Neural crest cell (in vitro differentiated cells): Measurements from ENCODE around the gene SLC25A26. TPM values are rescaled to one million over a fixed set of nuclear protein-coding genes. Genes with fewer than 3 reads are reported as not detected.

Experiments
- DNase-seq: peaks from one replicate; pipeline ENCODE4 v3.0.0; 2021; ENCODE audit warnings: low read depth, mixed read lengths, low spot score
- H3K27ac Mint-ChIP-seq: one replicate; pipeline ENCODE4 v1.8.0; 2021; ENCODE audit warnings: mild to moderate bottlenecking, mixed read lengths; ENCODE audit not compliant: unreplicated experiment
- H3K27me3 Mint-ChIP-seq: 2 replicates; pipeline ENCODE4 v1.8.0; 2021; ENCODE audit warnings: low read depth, mild to moderate bottlenecking, mixed read lengths
- H3K36me3 Mint-ChIP-seq: 2 replicates; pipeline ENCODE4 v1.8.0; 2021; ENCODE audit warnings: low read depth, mild to moderate bottlenecking, mixed read lengths
- H3K4me1 Mint-ChIP-seq: 2 replicates; pipeline ENCODE4 v1.8.0; 2021; ENCODE audit warnings: mixed read lengths
- H3K4me3 Mint-ChIP-seq: one replicate; pipeline ENCODE4 v1.8.0; 2021; ENCODE audit warnings: mild to moderate bottlenecking, mixed read lengths
- H3K9me3 Mint-ChIP-seq: 2 replicates; pipeline ENCODE4 v1.8.0; 2021; ENCODE audit warnings: mixed read lengths
- CTCF ChIP-seq: fragments of 200-600 bp; sonication (generic); conservative IDR thresholded peaks from 2 replicates; pipeline ENCODE4 v1.5.0; 2021; ENCODE audit warnings: antibody characterized with exemption, mild to moderate bottlenecking
- total RNA-seq: library from RNA; stranded (reverse); gene quantifications from 2 replicates; pipeline ENCODE4 v1.2.1, GENCODE V29; 2021

SLC25A26 gene
- total RNA-seq, 1 donor from 2014 or later, result 10.1 TPM

DNA sequence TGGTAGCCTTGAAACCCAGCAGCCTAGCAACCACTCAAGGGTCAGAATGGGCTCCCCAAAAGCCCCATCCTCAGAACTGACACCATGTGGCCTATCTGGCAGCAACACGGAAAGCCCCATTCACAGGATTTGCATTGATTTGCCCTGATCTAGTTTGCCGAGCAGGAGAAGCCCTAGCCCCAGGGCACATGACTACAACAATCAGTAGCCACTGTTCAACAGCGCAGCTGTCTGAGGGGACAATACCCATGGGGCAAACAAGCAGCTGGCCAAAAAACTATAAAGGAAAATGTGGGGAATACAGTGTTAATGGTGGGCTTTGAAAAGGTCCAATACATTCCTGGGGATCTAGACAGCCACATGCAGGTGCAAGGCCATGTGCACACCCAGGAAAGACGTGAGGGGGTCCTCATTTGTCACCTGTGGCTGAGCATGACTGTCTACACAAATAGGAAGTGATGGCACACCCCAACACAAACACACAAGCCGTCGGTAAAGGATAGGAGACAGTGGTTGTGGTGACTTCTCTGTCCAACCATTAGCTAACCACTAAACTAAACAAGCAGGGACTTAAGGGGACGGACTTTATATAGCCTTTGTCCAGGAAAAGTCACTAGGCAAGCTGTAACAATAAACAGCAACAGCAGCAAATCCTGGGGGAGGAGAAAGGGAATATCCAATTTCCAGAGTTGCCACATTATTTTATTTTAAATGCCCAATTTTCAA, 166.3 kb downstream of the SLC25A26 start:
- peak; percentile 31 for DNase-seq
- Mint-ChIP-seq H3K4me1 (peaks cover 40% of the 10 kb centered on the region), H3K9me3 (peaks cover 4% of the 10 kb centered on the region), H3K27ac (no peak overlapping the region), H3K27me3 (peaks cover 8% of the 10 kb centered on the region), H3K4me3 (peak overlapping the region; percentile 38), H3K36me3 (peaks cover 65% of the 10 kb centered on the region)
- TF ChIP-seq CTCF, result no peak

GRCh38 chr3:66390013-66390412, 169.2 kb downstream of the SLC25A26 start:
- no peak for TF ChIP-seq CTCF
- no peaks in the 10 kb centered on the region for H3K27me3 Mint-ChIP-seq
- no peak overlapping the region for H3K4me3 Mint-ChIP-seq
- H3K9me3 Mint-ChIP-seq, result peaks cover 4% of the 10 kb centered on the region
- DNase-seq, result no peak
- no peak overlapping the region for H3K27ac Mint-ChIP-seq
- H3K4me1 Mint-ChIP-seq, result peaks cover 67% of the 10 kb centered on the region
- H3K36me3 Mint-ChIP-seq, result peaks cover 62% of the 10 kb centered on the region

- TF ChIP-seq CTCF, result no peak
- DNase-seq, result no peak
- peak overlapping the region; percentile 11 for H3K4me3 Mint-ChIP-seq
- H3K36me3 Mint-ChIP-seq, result peaks cover 53% of the 10 kb centered on the region
- peaks cover 57% of the 10 kb centered on the region for H3K4me1 Mint-ChIP-seq
- H3K27me3 Mint-ChIP-seq, result no peaks in the 10 kb centered on the region
- peaks cover 2% of the 10 kb centered on the region for H3K9me3 Mint-ChIP-seq
- no peak overlapping the region for H3K27ac Mint-ChIP-seq
Observed at GRCh38 chr3:66392512-66392911, 171.7 kb downstream of the SLC25A26 start.

GRCh38 chr3:66392966-66393332, 172.1 kb downstream of the SLC25A26 start:
- peaks cover 57% of the 10 kb centered on the region for H3K36me3 Mint-ChIP-seq
- H3K27me3 Mint-ChIP-seq, result no peaks in the 10 kb centered on the region
- no peak overlapping the region for H3K27ac Mint-ChIP-seq
- TF ChIP-seq CTCF, result no peak
- peak overlapping the region; percentile 11 for H3K4me3 Mint-ChIP-seq
- H3K4me1 Mint-ChIP-seq, result peaks cover 61% of the 10 kb centered on the region
- peaks cover 2% of the 10 kb centered on the region for H3K9me3 Mint-ChIP-seq
- no peak for DNase-seq

DNA sequence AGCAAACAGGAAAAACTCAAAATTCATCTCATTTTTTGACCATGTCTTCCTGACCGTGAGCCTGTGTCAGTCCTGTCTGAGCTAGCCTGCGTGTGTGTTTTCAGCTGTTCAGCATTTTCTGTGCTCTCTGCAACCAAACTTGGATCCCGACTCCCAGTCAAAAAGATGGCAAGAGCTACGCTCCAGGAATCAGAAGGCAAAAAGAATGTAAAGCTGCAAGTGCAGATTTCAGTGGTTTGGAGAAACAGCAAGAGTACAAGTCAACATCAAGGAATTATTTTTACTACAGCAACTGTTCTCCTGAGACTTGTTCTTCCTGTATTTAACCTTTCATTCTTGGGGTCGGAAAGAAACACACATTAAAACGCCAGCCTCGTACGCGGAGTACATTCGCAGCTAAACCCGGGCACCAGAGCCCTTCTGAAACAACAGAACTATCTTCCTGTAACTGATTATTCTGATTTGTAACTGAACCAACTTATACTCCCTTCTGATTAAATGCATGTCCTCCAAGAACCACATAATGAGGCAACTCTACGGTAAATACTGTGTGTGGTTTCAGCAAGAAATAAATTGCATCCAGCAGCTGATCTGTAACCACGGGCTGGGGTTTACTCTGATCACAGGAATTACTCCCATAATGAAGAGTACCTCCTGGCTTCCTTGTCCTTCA, 172.7 kb downstream of the SLC25A26 start:
- H3K36me3 Mint-ChIP-seq, result peaks cover 57% of the 10 kb centered on the region
- no peaks in the 10 kb centered on the region for H3K27me3 Mint-ChIP-seq
- DNase-seq, result no peak
- peaks cover 61% of the 10 kb centered on the region for H3K4me1 Mint-ChIP-seq
- H3K9me3 Mint-ChIP-seq, result peaks cover 2% of the 10 kb centered on the region
- H3K27ac Mint-ChIP-seq, result no peak overlapping the region
- peak overlapping the region; percentile 52 for H3K4me3 Mint-ChIP-seq
- no peak for TF ChIP-seq CTCF
